Measurements from ENCODE around the gene BRIX1. TPM values are rescaled to one million over a fixed set of nuclear protein-coding genes. Genes with fewer than 3 reads are reported as not detected.

The BRIX1 gene, protein sequence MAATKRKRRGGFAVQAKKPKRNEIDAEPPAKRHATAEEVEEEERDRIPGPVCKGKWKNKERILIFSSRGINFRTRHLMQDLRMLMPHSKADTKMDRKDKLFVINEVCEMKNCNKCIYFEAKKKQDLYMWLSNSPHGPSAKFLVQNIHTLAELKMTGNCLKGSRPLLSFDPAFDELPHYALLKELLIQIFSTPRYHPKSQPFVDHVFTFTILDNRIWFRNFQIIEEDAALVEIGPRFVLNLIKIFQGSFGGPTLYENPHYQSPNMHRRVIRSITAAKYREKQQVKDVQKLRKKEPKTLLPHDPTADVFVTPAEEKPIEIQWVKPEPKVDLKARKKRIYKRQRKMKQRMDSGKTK
- polyA plus RNA-seq (2011; rRNA removed) (34.3 and 49.2 TPM in 2 replicates), polyA minus RNA-seq (2011; rRNA and poly(A)+ RNA removed) (12.9 and 24.5 TPM in 2 replicates)

DNA sequence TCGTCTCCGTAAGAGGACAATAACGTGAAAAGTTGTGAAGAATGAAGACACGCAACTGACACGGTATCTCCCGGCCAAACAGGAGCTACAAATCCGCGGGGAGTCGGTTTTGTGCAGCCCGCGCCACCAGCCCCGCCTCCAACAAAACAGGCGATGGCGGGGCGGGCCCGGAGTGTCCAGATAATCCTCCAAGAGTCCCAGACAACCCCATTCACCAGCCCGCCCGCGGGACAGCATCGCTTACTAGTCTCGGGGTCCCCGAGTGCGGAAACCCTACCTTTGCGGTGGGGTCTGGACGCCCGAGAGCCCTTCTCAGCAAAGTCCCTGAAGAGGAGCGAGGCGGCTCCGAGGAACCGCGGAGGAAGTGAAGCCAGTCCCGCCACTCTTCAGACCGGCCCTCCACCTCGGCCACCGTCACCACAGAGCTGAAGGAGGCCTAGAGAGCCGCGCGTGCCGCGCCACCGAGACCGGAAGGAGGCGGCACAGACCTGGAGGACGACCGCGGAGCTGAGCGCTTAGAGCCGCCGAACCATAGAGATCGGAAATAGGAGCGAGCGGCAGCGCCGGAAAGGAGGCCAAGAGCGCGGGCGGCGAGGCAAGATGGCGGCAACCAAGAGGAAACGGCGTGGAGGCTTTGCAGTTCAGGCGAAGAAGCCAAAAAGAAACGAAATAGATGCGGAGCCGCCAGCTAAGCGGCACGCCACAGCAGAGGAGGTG lies at the start of gene BRIX1, which contains the start of gene RAD1:
Gene BRIX1 (plus strand): TSS at position 573 of the 717 bp plus-strand sequence. CDS start 28 bp downstream, at position 601.
Gene RAD1 (minus strand): TSS at position 366 of the 717 bp plus-strand sequence. CDS start 612 bp downstream, outside the sequence.
- POLR2A ChIA-PET, result interaction anchor here (0.7 to 2.3 kb wide), 5 partner anchors 8 to 440 kb away, joined by 3 to 29 read pairs (median 3); partner anchors contain the start of gene DNAJC21

DNA sequence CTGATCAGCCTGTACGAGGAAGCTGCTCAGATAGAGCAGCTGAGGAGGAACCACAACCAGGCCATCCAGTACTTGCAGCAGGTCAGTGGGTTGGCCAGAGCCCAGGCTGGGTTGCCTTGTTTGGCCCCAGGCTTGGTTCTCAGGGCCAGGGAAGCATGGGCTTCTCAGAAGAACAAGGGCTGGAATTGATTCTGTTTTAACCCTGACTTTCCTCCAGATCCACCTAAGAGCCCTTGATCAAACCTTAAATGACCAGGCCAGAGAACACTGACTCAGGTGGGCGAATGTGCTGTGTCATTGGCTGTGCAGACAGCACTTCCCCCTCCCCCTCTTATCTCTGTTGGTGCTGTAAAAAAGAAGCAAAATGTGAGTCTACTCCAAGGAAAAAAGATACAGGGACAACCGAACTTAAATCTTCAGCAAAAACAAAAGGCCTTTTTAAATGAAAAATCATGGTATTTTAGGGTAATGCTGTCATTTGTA lies 48.5 kb upstream of the BRIX1 start:
- no peak for DNase-seq (ENCODE audit: low read depth, low spot score)
- Histone ChIP-seq H3K9me3 (ENCODE audit: control insufficient read depth, insufficient read depth, low read length) (no peaks in the 10 kb centered on the region), H3K27ac (ENCODE audit: low read depth, low read length) (no peak overlapping the region), H3K27me3 (ENCODE audit: control insufficient read depth, insufficient read depth, low read length) (peaks cover 3% of the 10 kb centered on the region), H3K4me3 (ENCODE audit: low read depth, low read length) (no peak overlapping the region)
- CTCF ChIA-PET, result no interaction called here
- TF ChIP-seq, protein P1, sequence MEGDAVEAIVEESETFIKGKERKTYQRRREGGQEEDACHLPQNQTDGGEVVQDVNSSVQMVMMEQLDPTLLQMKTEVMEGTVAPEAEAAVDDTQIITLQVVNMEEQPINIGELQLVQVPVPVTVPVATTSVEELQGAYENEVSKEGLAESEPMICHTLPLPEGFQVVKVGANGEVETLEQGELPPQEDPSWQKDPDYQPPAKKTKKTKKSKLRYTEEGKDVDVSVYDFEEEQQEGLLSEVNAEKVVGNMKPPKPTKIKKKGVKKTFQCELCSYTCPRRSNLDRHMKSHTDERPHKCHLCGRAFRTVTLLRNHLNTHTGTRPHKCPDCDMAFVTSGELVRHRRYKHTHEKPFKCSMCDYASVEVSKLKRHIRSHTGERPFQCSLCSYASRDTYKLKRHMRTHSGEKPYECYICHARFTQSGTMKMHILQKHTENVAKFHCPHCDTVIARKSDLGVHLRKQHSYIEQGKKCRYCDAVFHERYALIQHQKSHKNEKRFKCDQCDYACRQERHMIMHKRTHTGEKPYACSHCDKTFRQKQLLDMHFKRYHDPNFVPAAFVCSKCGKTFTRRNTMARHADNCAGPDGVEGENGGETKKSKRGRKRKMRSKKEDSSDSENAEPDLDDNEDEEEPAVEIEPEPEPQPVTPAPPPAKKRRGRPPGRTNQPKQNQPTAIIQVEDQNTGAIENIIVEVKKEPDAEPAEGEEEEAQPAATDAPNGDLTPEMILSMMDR (IDR thresholded peaks at IDR 0.05; ENCODE audit: low read depth, low read length), result no peak
- POLR2A ChIA-PET, result no interaction called here

More for the DNA sequence above, at the start of gene BRIX1, which contains the start of gene RAD1:
- CTCF ChIA-PET, result interaction anchor here (0.9 to 3.1 kb wide), 4 partner anchors 8 to 429 kb away, joined by 4 to 15 read pairs (median 6); no protein-coding TSS in a partner anchor
- Histone ChIP-seq H3K27ac (ENCODE audit: low read depth, low read length) (peak within 1 kb of the TSS; percentile 77), H3K4me3 (ENCODE audit: low read depth, low read length) (peak within 1 kb of the TSS; percentile 98), H3K9me3 (ENCODE audit: control insufficient read depth, insufficient read depth, low read length) (peaks cover 2% of the 10 kb centered on the region; the same call in 1 of the 2 replicates), H3K27me3 (ENCODE audit: control insufficient read depth, insufficient read depth, low read length) (no peaks in the 10 kb centered on the region)
- TF ChIP-seq, protein P1 (IDR thresholded peaks at IDR 0.05; ENCODE audit: low read depth, low read length), result no peak
- peak; percentile 90 for DNase-seq (ENCODE audit: low read depth, low spot score)

DNA sequence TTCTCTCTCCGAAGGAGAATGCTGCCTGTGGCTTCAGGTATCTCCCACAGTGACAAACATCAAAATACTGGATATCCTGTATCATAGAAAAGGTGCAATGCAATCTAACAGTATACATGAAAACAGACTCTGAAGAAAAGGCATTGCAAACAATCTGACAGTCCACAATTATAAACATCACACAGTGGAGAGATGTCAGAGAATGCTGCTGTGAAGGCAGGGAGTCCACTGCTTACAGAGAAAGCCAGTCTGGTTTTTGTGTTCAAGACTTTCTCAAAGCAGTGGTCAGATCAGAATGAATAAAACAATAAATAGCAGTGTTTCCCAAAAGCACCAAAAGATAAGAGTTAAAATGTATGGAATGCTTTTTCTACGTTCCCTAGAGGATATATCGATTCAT lies 47.9 kb upstream of the BRIX1 start:
- CTCF ChIA-PET, result no interaction called here
- POLR2A ChIA-PET, result no interaction called here

DNA sequence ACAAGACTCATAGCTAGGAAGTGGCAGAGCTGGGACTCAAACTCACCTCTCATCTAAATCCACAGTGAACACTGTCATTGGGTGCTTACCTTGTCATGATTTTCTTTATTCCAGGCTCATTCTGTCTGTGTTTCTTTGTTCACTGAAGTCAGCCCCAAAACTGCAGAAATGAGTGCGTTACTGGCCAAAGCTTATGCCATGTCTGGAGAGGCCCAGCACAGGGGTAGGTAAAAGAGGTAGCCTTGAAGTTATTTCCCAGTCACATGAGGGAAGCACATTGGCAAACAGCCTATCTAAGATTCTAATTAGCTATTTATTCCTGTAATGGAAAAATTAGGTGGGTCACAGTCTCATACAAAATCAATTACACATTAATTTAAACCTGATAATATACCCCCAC lies 46.7 kb upstream of the BRIX1 start:
- ChIA-PET CTCF (interaction anchor here (2.0 kb wide), 1 partner anchor 30 kb away, joined by 8 read pairs; no protein-coding TSS in a partner anchor), POLR2A (no interaction called here)
- TF ChIP-seq, protein P1 (IDR thresholded peaks at IDR 0.05; ENCODE audit: low read depth, low read length), result no peak
- Histone ChIP-seq H3K27ac (ENCODE audit: low read depth, low read length) (no peak overlapping the region), H3K4me3 (ENCODE audit: low read depth, low read length) (no peak overlapping the region), H3K27me3 (ENCODE audit: control insufficient read depth, insufficient read depth, low read length) (peaks cover 3% of the 10 kb centered on the region), H3K9me3 (ENCODE audit: control insufficient read depth, insufficient read depth, low read length) (no peaks in the 10 kb centered on the region)
- no peak for DNase-seq (ENCODE audit: low read depth, low spot score)

More for the DNA sequence above, 47.9 kb upstream of the BRIX1 start:
- H3K27ac ChIP-seq (ENCODE audit: low read depth, low read length), result no peak overlapping the region
- no peak for DNase-seq (ENCODE audit: low read depth, low spot score)
- H3K27me3 ChIP-seq (ENCODE audit: control insufficient read depth, insufficient read depth, low read length), result peaks cover 3% of the 10 kb centered on the region
- H3K4me3 ChIP-seq (ENCODE audit: low read depth, low read length), result no peak overlapping the region
- H3K9me3 ChIP-seq (ENCODE audit: control insufficient read depth, insufficient read depth, low read length), result no peaks in the 10 kb centered on the region
- TF ChIP-seq, protein P1 (IDR thresholded peaks at IDR 0.05; ENCODE audit: low read depth, low read length), result no peak
